Heart right ventricle (tissue), 16 donors: ENCODE results near the gene ARHGEF7. TPM values are rescaled to one million over a fixed set of nuclear protein-coding genes. Genes with fewer than 3 reads are reported as not detected.

Source experiments
- ATAC-seq, 8 donors: fragments of 200-7000 bp; cut with Tn5 transposase; one replicate each; pipeline ENCODE4 v1.9.1; 2020; ENCODE audit warnings: mild to moderate bottlenecking in 8 of 8, moderate library complexity in 8 of 8, moderate number of reproducible peaks in 1 of 8
- DNase-seq, 2 donors: peaks; one replicate each; pipeline ENCODE4 v3.0.0-alpha.2; 2020
- H3K27ac ChIP-seq, 10 donors: fragments of 200-600 bp; sonication (generic) in 2 of 10; one replicate each; pipeline versions ENCODE4 v1.5.0 to v1.8.0; 2020 to 2022; ENCODE audit warnings: mild to moderate bottlenecking in 3 of 10
- H3K27me3 ChIP-seq, 7 donors: fragments of 200-600 bp; one replicate each; pipeline ENCODE4 v1.8.0; 2021 to 2022; ENCODE audit warnings: mild to moderate bottlenecking in 2 of 7
- H3K36me3 ChIP-seq, 9 donors: fragments of 200-600 bp; sonication (generic) in 1 of 9; one replicate each; pipeline versions ENCODE4 v1.5.0 to v1.8.0; 2020 to 2022; ENCODE audit warnings: mild to moderate bottlenecking in 2 of 9
- H3K4me1 ChIP-seq, 9 donors: fragments of 200-600 bp; sonication (generic) in 1 of 9; one replicate each; pipeline versions ENCODE4 v1.5.0 to v1.8.0; 2020 to 2022; ENCODE audit warnings: mild to moderate bottlenecking in 4 of 9
- H3K4me3 ChIP-seq, 10 donors: fragments of 200-600 bp; sonication (generic) in 2 of 10; one replicate each; pipeline versions ENCODE4 v1.5.0 to v1.8.0; 2020 to 2022; ENCODE audit warnings: mild to moderate bottlenecking in 7 of 10, moderate library complexity in 2 of 10
- H3K9me3 ChIP-seq, 11 donors: fragments of 200-600 bp in 10 of 11; sonication (generic) in 2 of 11; one replicate each; pipeline versions ENCODE4 v1.5.0 to v1.8.0; 2013 to 2022; ENCODE audit warnings: mild to moderate bottlenecking in 2 of 11, control low read depth in 1 of 11, moderate library complexity in 1 of 11
- CTCF ChIP-seq, 9 donors: fragments of 200-600 bp; sonication (generic) in 2 of 9; IDR thresholded peaks; one replicate each; pipeline versions ENCODE4 v1.5.0 to v1.8.0; 2021 to 2022; ENCODE audit warnings: antibody characterized with exemption in 9 of 9, mild to moderate bottlenecking in 5 of 9, moderate library complexity in 1 of 9
- WGBS, 2 donors: extraction: QIAGEN DNeasy Blood & Tissue Kit; methylation state at CpG; one replicate each; pipeline ENCODE4 v1.1.7; 2013; ENCODE audit warnings: inconsistent platforms in 1 of 2; 5-methylcytosine and 5-hydroxymethylcytosine counted together
- intact Hi-C, 10 donors: fragments of 100-400 bp; cut with DNase I; formaldehyde crosslinking; loops; one replicate each; pipeline versions ENCODE4 v1.11.1 to v1.14.2; 2022
- polyA plus RNA-seq, 2 donors: library from polyadenylated mRNA; stranded (reverse); fragments of 200-250 nt; gene quantifications; one replicate each; pipeline ENCODE4 v1.2.3, GENCODE V29; 2013
- total RNA-seq, 10 donors: library from RNA; stranded (reverse); fragmentation: NEBNext Ultra II Directional in 3 of 10; extraction: Animal tissue kit (Norgen Biotek cat#: 25700) in 3 of 10; gene quantifications; one replicate each; pipeline versions ENCODE4 v1.2.1 to v1.2.4, GENCODE V29; 2021 to 2023
- donor health status: Arrhythmogenic right ventricular cardiomyopathy.
- donor health status: ischemic (EF 13 %, LVEDD 7.1; RV severe dilation, severe dysfunction).
- donor health status: healthy with polysubstance abuse.
- donor health status: DM: no; HTN: yes; CAD: no.
- donor health status: DM: no; HTN: no; CAD: no.
- donor health status: ischemic (EF 25% LVEDD 6.9; RV normal size, moderate dysfunction).
- donor health status: ischemic (EF 25% LVEDD 5.7; RV mildly dilated, moderate dysfunction).
- donor health status: healthy.
- donor health status: DM: yes; HTN: yes; CAD: no.
- donor health status: Ischemic cardiomyopathy.
- donor health status: ischemic (EF 35%, LVEDD 5.7; RV mildly dilated, moderate dysfunction).
- donor health status: nonischemic (EF 11% LVEDD 7.7; RV severe dilation, severe dysfunction).
- donor health status: DM: yes; HTN: yes; CAD: no.
- donor health status: PGD.
- donor health status: ischemic (EF 29% LVEDD 5.4; RV normal size, mild dysfunction).
- donor health status: nonischemic (EF 23%, LVEDD 6.1; RV moderate dilation, normal function).

Gene ARHGEF7
- total and polyA plus RNA-seq, 12 donors, result 18.4 to 56.6 (median 43.1) TPM

DNA sequence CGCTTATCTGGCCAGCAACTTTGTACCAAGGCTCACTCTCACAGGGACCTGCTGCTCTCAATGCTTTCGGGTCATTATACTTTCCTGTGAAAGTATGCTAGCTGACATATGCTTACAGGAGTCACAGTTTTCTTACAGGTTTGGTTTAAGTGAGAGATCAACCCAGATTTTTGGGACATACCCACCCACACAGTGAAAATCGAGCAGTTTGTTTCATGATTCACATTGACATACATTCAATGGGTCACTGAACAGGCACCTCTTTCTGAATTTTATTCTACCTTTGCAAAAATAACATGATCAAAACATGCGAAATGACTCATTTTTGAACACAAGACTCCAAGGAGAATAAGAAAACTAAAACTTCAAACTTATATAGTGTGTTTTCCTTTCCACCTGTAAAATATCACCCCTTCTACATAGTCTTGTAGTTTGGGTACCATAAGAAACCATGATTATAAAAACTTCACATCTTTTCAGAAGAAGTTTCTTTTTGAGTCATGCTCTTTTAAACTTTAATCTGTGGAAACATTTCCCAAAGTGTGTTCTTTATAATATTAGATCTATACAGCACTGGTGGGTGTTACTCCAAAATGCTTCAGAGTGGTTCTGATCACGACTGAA, 161.0 kb downstream of the ARHGEF7 start:
- no peaks in the 10 kb centered on the region for H3K9me3 ChIP-seq
- no peak overlapping the region for H3K4me3 ChIP-seq
- 91% methylated on average over 5 of the region's 5 CpGs for WGBS, 2 donors
- peaks cover 0 to 49% (median 30%) of the 10 kb centered on the region in 9 donors for H3K4me1 ChIP-seq
- no peak for TF ChIP-seq CTCF (IDR thresholded peaks at IDR 0.05)
- H3K36me3 ChIP-seq, result peaks cover 0 to 97% (median 30%) of the 10 kb centered on the region in 9 donors
- DNase-seq (no peak), ATAC-seq (no peak)
- intact Hi-C loops, result loop anchor here in 2 of 10 donors (5.0 kb wide), 2 partner anchors 34 to 124 kb away; no protein-coding TSS in a partner anchor
- H3K27me3 ChIP-seq, result no peaks in the 10 kb centered on the region
- no peak overlapping the region for H3K27ac ChIP-seq

- DNase-seq, result no peak
- Histone ChIP-seq H3K27me3 (no peaks in the 10 kb centered on the region), H3K4me1 (peaks cover 15 to 59% (median 49%) of the 10 kb centered on the region in 9 donors), H3K36me3 (peaks cover 0 to 93% (median 27%) of the 10 kb centered on the region in 9 donors), H3K4me3 (no peak overlapping the region), H3K27ac (peak overlapping the region; percentile 48 to 94 (median 67)), H3K9me3 (no peaks in the 10 kb centered on the region)
- intact Hi-C loops, result loop anchor here in 3 of 10 donors (2.0 to 5.0 kb wide), 3 partner anchors 31 to 126 kb away; no protein-coding TSS in a partner anchor
- 67 to 71% methylated on average over 10 of the region's 10 CpGs for WGBS, 2 donors
- peak in 6 of 8 donors; percentile 23 to 74 (median 53) for ATAC-seq
- TF ChIP-seq CTCF (IDR thresholded peaks at IDR 0.05), result no peak
These were observed 163.1 kb downstream of the ARHGEF7 start for GRCh38 chr13:111278258-111278657.

DNA sequence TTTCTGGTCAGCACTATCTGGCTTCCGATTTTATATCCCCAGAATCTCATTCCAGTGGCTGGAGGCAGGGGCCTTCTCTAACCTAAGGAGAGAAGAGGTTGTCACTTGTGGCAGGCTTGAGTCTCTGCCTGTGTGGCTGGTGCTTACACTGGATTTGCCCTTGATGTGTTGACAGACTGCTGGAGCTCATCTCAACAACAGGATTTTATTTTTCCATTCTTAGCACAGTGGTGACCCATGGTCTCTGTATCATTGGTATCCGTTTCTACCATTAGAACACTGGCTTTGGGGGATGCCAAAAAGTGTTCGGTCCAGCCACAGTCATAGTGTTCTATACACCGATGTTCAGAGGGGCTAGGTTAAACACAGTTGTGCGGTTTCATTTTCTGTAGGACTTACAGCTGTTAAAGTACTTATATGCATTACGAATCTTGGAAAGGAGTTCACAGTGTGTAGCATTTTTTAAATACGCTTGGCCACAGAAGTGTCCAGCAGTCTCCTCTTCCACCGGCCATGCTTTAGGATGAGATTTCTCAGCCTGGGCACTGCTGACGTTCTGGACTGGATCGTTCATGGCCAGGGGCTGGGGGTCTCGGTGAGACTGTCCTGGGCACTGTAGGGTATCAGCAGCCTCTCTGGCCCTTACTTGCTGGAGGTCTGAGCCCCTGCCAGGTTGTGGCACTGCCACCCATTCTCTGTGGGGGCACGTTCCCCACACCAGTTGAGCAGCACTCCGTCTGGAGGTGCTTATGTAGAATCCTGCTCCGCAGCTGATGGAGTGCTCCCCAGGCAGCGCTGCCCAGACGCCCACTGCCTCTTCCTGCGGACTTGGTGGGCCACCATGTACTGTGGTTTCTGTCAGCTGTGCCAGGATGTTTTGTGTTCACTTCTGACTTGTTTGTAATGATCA, 163.9 kb downstream of the ARHGEF7 start:
- peaks cover 15 to 61% (median 51%) of the 10 kb centered on the region in 9 donors for H3K4me1 ChIP-seq
- DNase-seq, result no peak
- H3K27ac ChIP-seq, result peak overlapping the region; percentile 48 to 94 (median 67)
- intact Hi-C loops, result loop anchor here in 3 of 10 donors (2.0 to 5.0 kb wide), 3 partner anchors 32 to 127 kb away; no protein-coding TSS in a partner anchor
- ATAC-seq, result peak in 7 of 8 donors; percentile 43 to 81 (median 58)
- TF ChIP-seq CTCF (IDR thresholded peaks at IDR 0.05), result no peak
- no peak overlapping the region for H3K4me3 ChIP-seq
- H3K9me3 ChIP-seq, result no peaks in the 10 kb centered on the region
- peaks cover 0 to 93% (median 29%) of the 10 kb centered on the region in 9 donors for H3K36me3 ChIP-seq
- WGBS, 2 donors, result 71 to 73% methylated on average over 17 of the region's 17 CpGs
- no peaks in the 10 kb centered on the region for H3K27me3 ChIP-seq

DNA sequence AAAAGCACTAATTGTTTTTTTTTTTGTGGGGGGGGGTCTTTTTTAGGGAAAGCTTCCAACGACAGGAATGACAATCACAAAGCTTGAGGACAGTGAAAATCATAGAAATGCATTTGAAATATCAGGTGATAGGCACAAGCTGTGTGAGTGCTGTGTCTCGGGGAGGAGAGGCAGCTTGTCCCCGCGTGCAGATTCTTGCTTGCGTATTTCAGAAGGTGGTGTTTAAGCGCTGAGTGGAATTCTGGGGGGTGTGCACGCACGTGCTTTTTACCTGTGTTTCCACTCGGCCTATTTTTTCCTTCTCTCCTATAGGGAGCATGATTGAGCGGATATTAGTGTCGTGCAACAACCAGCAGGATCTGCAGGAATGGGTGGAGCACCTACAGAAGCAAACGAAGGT, 165.1 kb downstream of the ARHGEF7 start:
- no peak for ATAC-seq
- no peak for TF ChIP-seq CTCF (IDR thresholded peaks at IDR 0.05)
- peaks cover 15 to 65% (median 51%) of the 10 kb centered on the region in 9 donors for H3K4me1 ChIP-seq
- H3K27ac ChIP-seq, result peak overlapping the region in 5 of 10 donors; percentile 64 to 94 (median 87)
- 78 to 80% methylated on average over 12 of the region's 12 CpGs for WGBS, 2 donors
- H3K27me3 ChIP-seq, result no peaks in the 10 kb centered on the region
- H3K36me3 ChIP-seq, result peaks cover 0 to 93% (median 39%) of the 10 kb centered on the region in 9 donors
- DNase-seq, result no peak
- H3K9me3 ChIP-seq, result no peaks in the 10 kb centered on the region
- no peak overlapping the region for H3K4me3 ChIP-seq
- intact Hi-C loops, result loop anchor here in 2 of 10 donors (2.0 to 10.0 kb wide), 2 partner anchors 55 to 213 kb away; no protein-coding TSS in a partner anchor
